IMR-90 (cell line): ENCODE data around the gene TNFRSF1B. TPM values are rescaled to one million over a fixed set of nuclear protein-coding genes. Genes with fewer than 3 reads are reported as not detected.

Experiments used
- ATAC-seq: fragments of 200-7000 bp; cut with Tn5 transposase; 2 replicates; pipeline ENCODE4 v1.9.1; 2020; ENCODE audit warnings: low read depth, mild to moderate bottlenecking, moderate library complexity
- BruUV-seq: library from RNA; stranded (reverse); fragments of 400-500 nt; replicated peaks from 2 replicates; lab custom pipeline; 2021; lab: Mats Ljungman, UMichigan
- CTCF ChIA-PET: fragments of 300-600 bp; formaldehyde crosslinking; extraction: SDS; loops from one replicate; lab custom pipeline; 2021; ENCODE audit warnings: antibody characterized with exemption; lab: Yijun Ruan, JAX
- POLR2A ChIA-PET: fragments of 300-600 bp; sonication (Branson Sonifier 250); formaldehyde crosslinking; loops from one replicate; lab custom pipeline; 2022; ENCODE audit warnings: antibody characterized with exemption; ENCODE audit not compliant: unreplicated experiment; lab: Charles Lee
- DNase-seq: peaks from one replicate; pipeline ENCODE4 v3.0.0; 2013
- H2AFZ ChIP-seq: replicated peaks from 2 replicates; pipeline ENCODE3; 2013; ENCODE audit warnings: low read length, mild to moderate bottlenecking; ENCODE audit not compliant: poor library complexity
- H2AK5ac ChIP-seq: 2 replicates; pipeline ENCODE4 v1.6.1; 2013; ENCODE audit warnings: low read depth, low read length, inconsistent platforms
- H2AK9ac ChIP-seq: replicated peaks from 2 replicates; pipeline ENCODE3; 2013; ENCODE audit warnings: mild to moderate bottlenecking, low read depth, low read length, moderate library complexity; ENCODE audit not compliant: poor library complexity
- H2BK120ac ChIP-seq: 2 replicates; pipeline ENCODE4 v1.6.1; 2013; ENCODE audit warnings: low read depth, low read length, inconsistent platforms
- H2BK15ac ChIP-seq: 3 replicates; pipeline ENCODE4 v1.6.1; 2013; ENCODE audit warnings: low read depth, low read length, inconsistent platforms
- H2BK20ac ChIP-seq: 2 replicates; pipeline ENCODE4 v1.6.1; 2013; ENCODE audit warnings: low read depth, mild to moderate bottlenecking, inconsistent platforms, low read length, moderate library complexity
- H2BK5ac ChIP-seq: 2 replicates; pipeline ENCODE4 v1.6.1; 2013; ENCODE audit warnings: mild to moderate bottlenecking, low read depth, low read length, inconsistent platforms; ENCODE audit not compliant: poor library complexity, severe bottlenecking
- H3K14ac ChIP-seq: replicated peaks from 2 replicates; pipeline ENCODE4 v1.6.1; 2013; ENCODE audit warnings: low read depth, low read length, inconsistent platforms
- H3K18ac ChIP-seq: 2 replicates; pipeline ENCODE4 v1.6.1; 2013; ENCODE audit warnings: low read depth, low read length, control low read depth
- H3K23ac ChIP-seq: 2 replicates; pipeline ENCODE4 v1.6.1; 2013; ENCODE audit warnings: low read depth, low read length, inconsistent platforms
- H3K27ac ChIP-seq: 2 replicates; pipeline ENCODE4 v1.5.1; 2013; ENCODE audit warnings: mild to moderate bottlenecking, control low read depth, low read length; ENCODE audit not compliant: insufficient read depth
- H3K27me3 ChIP-seq: 2 replicates; pipeline ENCODE4 v1.6.1; 2013; ENCODE audit warnings: low read length; ENCODE audit not compliant: control insufficient read depth, insufficient read depth
- H3K36me3 ChIP-seq: 2 replicates; pipeline ENCODE4 v1.6.1; 2013; ENCODE audit warnings: low read length, mixed read lengths; ENCODE audit not compliant: control insufficient read depth, insufficient read depth
- H3K4ac ChIP-seq: 2 replicates; pipeline ENCODE4 v1.6.1; 2013; ENCODE audit warnings: low read depth, low read length, inconsistent platforms
- H3K4me1 ChIP-seq: 2 replicates; pipeline ENCODE4 v1.6.1; 2013; ENCODE audit warnings: low read length, mixed read lengths; ENCODE audit not compliant: control insufficient read depth, insufficient read depth
- H3K4me2 ChIP-seq: 2 replicates; pipeline ENCODE4 v1.6.1; 2013; ENCODE audit warnings: low read depth, mild to moderate bottlenecking, control low read depth, low read length, moderate library complexity
- H3K4me3 ChIP-seq: 2 replicates; pipeline ENCODE4 v1.5.1; 2013; ENCODE audit warnings: low read depth, mild to moderate bottlenecking, control low read depth, low read length, moderate library complexity; ENCODE audit not compliant: insufficient read depth
- H3K56ac ChIP-seq: 2 replicates; pipeline ENCODE4 v1.6.1; 2013; ENCODE audit warnings: low read length, inconsistent platforms; ENCODE audit not compliant: insufficient read depth; ENCODE audit errors: extremely low read depth
- H3K79me1 ChIP-seq, 2 experiments: 2 replicates each; pipeline ENCODE4 v1.6.1; 2013; ENCODE audit warnings: low read length in 2 of 2, inconsistent platforms in 1 of 2, low read depth in 1 of 2
- H3K9ac ChIP-seq: 2 replicates; pipeline ENCODE4 v1.6.1; 2013; ENCODE audit warnings: low read depth, low read length, control low read depth
- H3K9me1 ChIP-seq: 2 replicates; pipeline ENCODE4 v1.6.1; 2013; ENCODE audit warnings: low read length, inconsistent platforms; ENCODE audit not compliant: insufficient read depth
- H3K9me3 ChIP-seq: 2 replicates; pipeline ENCODE4 v1.6.1; 2013; ENCODE audit warnings: low read length; ENCODE audit not compliant: control insufficient read depth, insufficient read depth
- H4K20me1 ChIP-seq: 2 replicates; pipeline ENCODE4 v1.6.1; 2013; ENCODE audit warnings: low read length, inconsistent platforms; ENCODE audit not compliant: insufficient read depth
- H4K5ac ChIP-seq: 2 replicates; pipeline ENCODE4 v1.6.1; 2013; ENCODE audit warnings: mild to moderate bottlenecking, low read depth, low read length, control low read depth
- H4K8ac ChIP-seq, 2 experiments: 2 replicates each; pipeline ENCODE4 v1.6.1; 2013; ENCODE audit warnings: low read depth in 2 of 2, low read length in 2 of 2, control low read depth in 1 of 2, inconsistent platforms in 1 of 2
- H4K91ac ChIP-seq: 2 replicates; pipeline ENCODE4 v1.6.1; 2013; ENCODE audit warnings: low read depth, low read length, inconsistent platforms; ENCODE audit not compliant: insufficient read depth
- BHLHE40 ChIP-seq: fragments of 150-350 bp; IDR thresholded peaks from 2 replicates; pipeline ENCODE4 v1.6.1; 2016; ENCODE audit warnings: mild to moderate bottlenecking, low read depth, low read length
- CEBPB ChIP-seq: IDR thresholded peaks from 2 replicates; pipeline ENCODE4 v1.6.1; 2012; ENCODE audit warnings: low read depth, low read length, improper control_type of control experiment
- CHD1 ChIP-seq: IDR thresholded peaks from 2 replicates; pipeline ENCODE4 v1.6.1; 2012; ENCODE audit warnings: low read depth, low read length, improper control_type of control experiment
- FOS ChIP-seq: fragments of 150-350 bp; IDR thresholded peaks from 2 replicates; pipeline ENCODE4 v1.6.1; 2016; ENCODE audit warnings: low read depth, low read length
- MAFK ChIP-seq: IDR thresholded peaks from 2 replicates; pipeline ENCODE4 v1.6.1; 2012; ENCODE audit warnings: low read depth, low read length, improper control_type of control experiment
- MAZ ChIP-seq: IDR thresholded peaks from 2 replicates; pipeline ENCODE4 v1.6.1; 2012; ENCODE audit warnings: low read depth, mild to moderate bottlenecking, low read length, improper control_type of control experiment, moderate library complexity, borderline replicate concordance
- MXI1 ChIP-seq: IDR thresholded peaks from 2 replicates; pipeline ENCODE4 v1.6.1; 2012; ENCODE audit warnings: low read depth, mild to moderate bottlenecking, low read length, moderate library complexity, borderline replicate concordance
- NFE2L2 ChIP-seq: fragments of 150-350 bp; IDR thresholded peaks from 2 replicates; pipeline ENCODE4 v1.6.1; 2016; ENCODE audit warnings: low read depth, mild to moderate bottlenecking, low read length
- POLR2A ChIP-seq: IDR thresholded peaks from 2 replicates; pipeline ENCODE4 v1.6.1; 2012; ENCODE audit warnings: mild to moderate bottlenecking, low read depth, low read length
- RAD21 ChIP-seq: IDR thresholded peaks from 2 replicates; pipeline ENCODE4 v1.6.1; 2012; ENCODE audit warnings: low read length, improper control_type of control experiment
- RCOR1 ChIP-seq: IDR thresholded peaks from 2 replicates; pipeline ENCODE4 v1.6.1; 2012; ENCODE audit warnings: mild to moderate bottlenecking, low read length, improper control_type of control experiment; ENCODE audit not compliant: insufficient replicate concordance
- RFX5 ChIP-seq: IDR thresholded peaks from 2 replicates; pipeline ENCODE4 v1.8.0; 2012; ENCODE audit warnings: low read depth, mild to moderate bottlenecking, low read length, moderate library complexity
- SMC3 ChIP-seq: fragments of 150-350 bp; IDR thresholded peaks from 2 replicates; pipeline ENCODE4 v1.6.1; 2016; ENCODE audit warnings: low read depth, mild to moderate bottlenecking, antibody characterized with exemption, low read length, moderate library complexity
- WGBS, 2 experiments: methylation state at CpG; one replicate each; pipeline versions ENCODE4 v1.1.5 to v1.1.7; 2013; ENCODE audit warnings: missing lambda C conversion rate in 2 of 2; ENCODE audit not compliant: insufficient read length in 1 of 2; ENCODE audit errors: extremely low coverage in 2 of 2; 5-methylcytosine and 5-hydroxymethylcytosine counted together
- dilution Hi-C: fragments of 300-500 bp; cut with HindIII; formaldehyde crosslinking; loops from one replicate; pipeline ENCODE4 v1.14.3; 2018; ENCODE audit warnings: low sequenced_read_pairs; ENCODE audit not compliant: unreplicated experiment
- in situ Hi-C: fragments of 300-500 bp; cut with MboI; formaldehyde crosslinking; loops from 3 replicates; pipeline ENCODE4 v1.14.3; 2019; ENCODE audit warnings: low sequenced_read_pairs, inconsistent platforms, mixed read lengths
- intact Hi-C: fragments of 100-400 bp; cut with micrococcal nuclease; formaldehyde crosslinking; loops from 2 replicates; pipeline ENCODE4 v1.10.0; 2022
- polyA plus RNA-seq, 3 experiments: library from polyadenylated mRNA; depleted of rRNA; stranded (reverse); fragments of >200 nt; gene quantifications; 2 replicates each; pipeline ENCODE4 v1.2.3, GENCODE V29; 2012; ENCODE audit warnings: low replicate concordance in 1 of 3
- total RNA-seq: library from RNA; depleted of rRNA; stranded (reverse); fragments of >200 nt; gene quantifications from 2 replicates; pipeline ENCODE4 v1.2.3, GENCODE V29; 2012
- TF ChIP-seq, protein P1 (sequence below): conservative IDR thresholded peaks from 2 replicates; pipeline ENCODE4 v1.5.1; 2012; ENCODE audit warnings: mild to moderate bottlenecking, low read depth, low read length, improper control_type of control experiment
- TF ChIP-seq, protein P2 (sequence below): fragments of 150-350 bp; IDR thresholded peaks from 2 replicates; pipeline ENCODE4 v1.6.1; 2016; ENCODE audit warnings: low read depth, mild to moderate bottlenecking, low read length, moderate library complexity, borderline replicate concordance
- TF ChIP-seq, protein P3 (sequence below): fragments of 150-350 bp; IDR thresholded peaks from 2 replicates; pipeline ENCODE4 v1.6.1; 2017; ENCODE audit warnings: mild to moderate bottlenecking, antibody characterized with exemption, low read length, low read depth

The TNFRSF1B gene
- total and polyA plus RNA-seq, 2 of the 4 experiments (the other 2 are of a cell fraction) = 4.3 to 8.9 TPM

DNA sequence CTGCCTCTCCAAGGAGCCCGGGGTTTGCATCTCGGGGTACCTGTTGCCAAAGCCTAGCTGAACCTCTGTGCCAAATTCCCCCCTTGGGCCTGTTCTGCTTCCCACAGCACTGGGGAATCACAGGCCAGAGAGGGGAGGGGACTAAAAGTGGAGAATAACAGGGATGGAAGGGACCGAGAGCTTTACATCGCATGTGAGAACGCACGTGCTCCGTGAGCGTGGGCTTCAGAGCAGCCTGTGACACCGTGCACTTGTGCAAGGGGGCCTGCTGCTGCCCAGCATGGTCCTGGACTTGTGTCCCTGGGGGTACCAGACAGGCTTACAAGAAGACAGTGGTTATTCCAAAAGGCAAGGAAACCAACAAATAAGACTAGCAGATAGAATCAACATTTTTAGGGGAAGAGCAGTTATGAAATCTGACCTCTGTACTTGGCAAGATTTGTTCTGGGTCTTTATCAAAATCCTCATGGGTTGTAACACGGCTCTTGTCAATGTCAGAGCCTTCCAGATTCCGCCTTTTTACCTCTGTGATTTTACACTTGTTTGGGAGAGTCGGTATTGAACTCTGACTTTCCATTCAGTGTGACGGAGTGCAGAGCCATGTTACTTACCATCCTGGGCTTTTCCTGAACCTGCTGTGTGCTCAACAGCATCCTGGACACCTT lies 36.2 kb upstream of the TNFRSF1B start:
- Histone ChIP-seq H3K4ac (no peak overlapping the region), H3K56ac (no peak overlapping the region), H3K4me2 (no peak overlapping the region), H3K4me3 (no peak overlapping the region), H2BK120ac (no peak overlapping the region), H2BK20ac (no peak overlapping the region), H3K4me1 (peaks cover 4% of the 10 kb centered on the region; the same call in 1 of the 2 replicates), H3K79me1 (no peaks in the 10 kb centered on the region), H4K20me1 (no peaks in the 10 kb centered on the region), H3K23ac (no peak overlapping the region), H3K14ac (no peak overlapping the region), H4K5ac (no peak overlapping the region), H4K91ac (no peak overlapping the region), H3K18ac (no peak overlapping the region), H2AK5ac (0 out of 2 replicates have a peak overlapping the region, but pooled peaks have one; percentile 43), H3K9me3 (no peaks in the 10 kb centered on the region), H3K27me3 (no peaks in the 10 kb centered on the region), H3K9ac (no peak overlapping the region), H3K36me3 (no peaks in the 10 kb centered on the region), H2AK9ac (no peak overlapping the region), H3K27ac (no peak overlapping the region), H3K9me1 (no peaks in the 10 kb centered on the region), H2AFZ (no peak overlapping the region), H4K8ac (no peak overlapping the region), H2BK5ac (no peak overlapping the region), H2BK15ac (no peak overlapping the region; the same call in 2 of the 3 replicates)
- TF ChIP-seq, protein P1, sequence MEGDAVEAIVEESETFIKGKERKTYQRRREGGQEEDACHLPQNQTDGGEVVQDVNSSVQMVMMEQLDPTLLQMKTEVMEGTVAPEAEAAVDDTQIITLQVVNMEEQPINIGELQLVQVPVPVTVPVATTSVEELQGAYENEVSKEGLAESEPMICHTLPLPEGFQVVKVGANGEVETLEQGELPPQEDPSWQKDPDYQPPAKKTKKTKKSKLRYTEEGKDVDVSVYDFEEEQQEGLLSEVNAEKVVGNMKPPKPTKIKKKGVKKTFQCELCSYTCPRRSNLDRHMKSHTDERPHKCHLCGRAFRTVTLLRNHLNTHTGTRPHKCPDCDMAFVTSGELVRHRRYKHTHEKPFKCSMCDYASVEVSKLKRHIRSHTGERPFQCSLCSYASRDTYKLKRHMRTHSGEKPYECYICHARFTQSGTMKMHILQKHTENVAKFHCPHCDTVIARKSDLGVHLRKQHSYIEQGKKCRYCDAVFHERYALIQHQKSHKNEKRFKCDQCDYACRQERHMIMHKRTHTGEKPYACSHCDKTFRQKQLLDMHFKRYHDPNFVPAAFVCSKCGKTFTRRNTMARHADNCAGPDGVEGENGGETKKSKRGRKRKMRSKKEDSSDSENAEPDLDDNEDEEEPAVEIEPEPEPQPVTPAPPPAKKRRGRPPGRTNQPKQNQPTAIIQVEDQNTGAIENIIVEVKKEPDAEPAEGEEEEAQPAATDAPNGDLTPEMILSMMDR = no peak
- TF ChIP-seq RCOR1 (no peak), CHD1 (no peak), RFX5 (no peak), SMC3 (no peak), MAZ (no peak), BHLHE40 (no peak), RAD21 (no peak), MAFK (no peak), FOS (no peak), CEBPB (no peak), MXI1 (no peak), NFE2L2 (no peak), POLR2A (no peak)
- TF ChIP-seq, protein P2, sequence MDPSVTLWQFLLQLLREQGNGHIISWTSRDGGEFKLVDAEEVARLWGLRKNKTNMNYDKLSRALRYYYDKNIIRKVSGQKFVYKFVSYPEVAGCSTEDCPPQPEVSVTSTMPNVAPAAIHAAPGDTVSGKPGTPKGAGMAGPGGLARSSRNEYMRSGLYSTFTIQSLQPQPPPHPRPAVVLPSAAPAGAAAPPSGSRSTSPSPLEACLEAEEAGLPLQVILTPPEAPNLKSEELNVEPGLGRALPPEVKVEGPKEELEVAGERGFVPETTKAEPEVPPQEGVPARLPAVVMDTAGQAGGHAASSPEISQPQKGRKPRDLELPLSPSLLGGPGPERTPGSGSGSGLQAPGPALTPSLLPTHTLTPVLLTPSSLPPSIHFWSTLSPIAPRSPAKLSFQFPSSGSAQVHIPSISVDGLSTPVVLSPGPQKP = no peak
- TF ChIP-seq, protein P3, sequence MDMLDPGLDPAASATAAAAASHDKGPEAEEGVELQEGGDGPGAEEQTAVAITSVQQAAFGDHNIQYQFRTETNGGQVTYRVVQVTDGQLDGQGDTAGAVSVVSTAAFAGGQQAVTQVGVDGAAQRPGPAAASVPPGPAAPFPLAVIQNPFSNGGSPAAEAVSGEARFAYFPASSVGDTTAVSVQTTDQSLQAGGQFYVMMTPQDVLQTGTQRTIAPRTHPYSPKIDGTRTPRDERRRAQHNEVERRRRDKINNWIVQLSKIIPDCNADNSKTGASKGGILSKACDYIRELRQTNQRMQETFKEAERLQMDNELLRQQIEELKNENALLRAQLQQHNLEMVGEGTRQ = no peak
- DNase-seq = no peak
- no peak for ATAC-seq
- ChIA-PET POLR2A (no interaction called here), CTCF (no interaction called here)
- in situ Hi-C loops = no loop called here
- WGBS, 2 experiments = 74% methylated on average over 9 of the region's 13 CpGs; no CpG with 5 or more reads in 1 of the 2 experiments
- intact Hi-C loops = no loop called here
- BruUV-seq = no TSS peak
- dilution Hi-C loops = no loop called here
